Coronary artery (tissue), 2 donors: ENCODE measurements around the gene CPZ.
"Not testable (repeated sequence)": the region's sequence is repeated elsewhere in the genome, so short reads cannot be mapped to it uniquely, and the experiment has no call there.

ENCODE experiments used
- DNase-seq: peaks from one replicate; pipeline ENCODE4 v3.0.0-alpha.2; 2017; ENCODE audit warnings: low spot score
- H3K27ac ChIP-seq, 2 donors: fragments of 200-600 bp; sonication (generic); one replicate each; pipeline ENCODE4 v1.5.1; 2016 to 2019
- H3K4me3 ChIP-seq: fragments of 200-600 bp; sonication (generic); 2 replicates; pipeline ENCODE4 v1.5.1; 2016; ENCODE audit warnings: mild to moderate bottlenecking, moderate library complexity
- TF ChIP-seq, protein P1 (sequence below): fragments of 200-600 bp; sonication (generic); IDR thresholded peaks from one replicate; pipeline ENCODE4 v1.5.1; 2019; ENCODE audit warnings: antibody characterized with exemption

The CPZ gene

GRCh38 chr4:8617486-8618040 lies 25.0 kb downstream of the CPZ start:
- Histone ChIP-seq H3K4me3 (no peak overlapping the region), H3K27ac (no peak overlapping the region)
- DNase-seq = no peak
- TF ChIP-seq, protein P1, sequence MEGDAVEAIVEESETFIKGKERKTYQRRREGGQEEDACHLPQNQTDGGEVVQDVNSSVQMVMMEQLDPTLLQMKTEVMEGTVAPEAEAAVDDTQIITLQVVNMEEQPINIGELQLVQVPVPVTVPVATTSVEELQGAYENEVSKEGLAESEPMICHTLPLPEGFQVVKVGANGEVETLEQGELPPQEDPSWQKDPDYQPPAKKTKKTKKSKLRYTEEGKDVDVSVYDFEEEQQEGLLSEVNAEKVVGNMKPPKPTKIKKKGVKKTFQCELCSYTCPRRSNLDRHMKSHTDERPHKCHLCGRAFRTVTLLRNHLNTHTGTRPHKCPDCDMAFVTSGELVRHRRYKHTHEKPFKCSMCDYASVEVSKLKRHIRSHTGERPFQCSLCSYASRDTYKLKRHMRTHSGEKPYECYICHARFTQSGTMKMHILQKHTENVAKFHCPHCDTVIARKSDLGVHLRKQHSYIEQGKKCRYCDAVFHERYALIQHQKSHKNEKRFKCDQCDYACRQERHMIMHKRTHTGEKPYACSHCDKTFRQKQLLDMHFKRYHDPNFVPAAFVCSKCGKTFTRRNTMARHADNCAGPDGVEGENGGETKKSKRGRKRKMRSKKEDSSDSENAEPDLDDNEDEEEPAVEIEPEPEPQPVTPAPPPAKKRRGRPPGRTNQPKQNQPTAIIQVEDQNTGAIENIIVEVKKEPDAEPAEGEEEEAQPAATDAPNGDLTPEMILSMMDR = no peak

- Histone ChIP-seq H3K4me3 (no peak overlapping the region), H3K27ac (no peak overlapping the region)
- DNase-seq = no peak
- TF ChIP-seq, protein P1 = no peak
Observed at GRCh38 chr4:8618421-8618820, 25.9 kb downstream of the CPZ start.

GRCh38 chr4:8618961-8619720 lies 26.6 kb downstream of the CPZ start:
- no peak overlapping the region for H3K4me3 ChIP-seq
- TF ChIP-seq, protein P1 = no peak
- no peak overlapping the region for H3K27ac ChIP-seq
- DNase-seq = no peak

GRCh38 chr4:8621135-8621534 lies 28.6 kb downstream of the CPZ start:
- H3K4me3 ChIP-seq, DNase-seq, H3K27ac ChIP-seq: not testable (repeated sequence)

DNA sequence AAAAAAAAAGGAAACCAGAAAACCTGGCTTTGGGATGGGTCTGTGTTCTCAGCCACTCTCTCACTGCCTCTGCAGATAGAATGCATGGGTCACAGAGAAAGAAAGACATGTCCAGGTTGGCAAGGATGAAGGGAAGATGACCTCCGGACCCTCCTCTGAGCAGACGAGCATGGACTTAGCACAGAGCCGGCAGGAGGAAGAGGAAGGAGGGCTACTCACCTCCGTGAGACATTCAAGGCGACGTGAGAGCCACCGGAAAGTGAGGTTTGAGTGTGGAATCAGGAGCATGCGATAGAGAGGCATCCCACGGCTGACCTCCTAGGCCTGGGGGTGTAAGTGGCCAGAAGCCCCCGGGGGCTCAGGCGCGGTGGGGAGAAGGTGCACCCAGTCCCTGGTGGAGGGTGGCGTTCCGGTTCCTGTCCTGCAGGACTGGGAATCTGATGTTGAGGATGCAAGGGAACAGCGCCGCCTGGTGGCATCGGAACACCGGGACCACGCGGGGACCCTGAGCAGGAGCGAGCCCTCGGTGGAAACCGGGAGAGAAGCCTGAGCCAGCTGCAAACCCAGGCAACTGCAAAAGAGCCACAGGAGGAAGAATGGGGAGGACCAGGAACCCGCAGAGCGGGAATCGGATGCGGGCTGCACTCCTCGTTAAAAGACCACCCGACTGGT lies 32.2 kb downstream of the CPZ start:
- not testable (repeated sequence) for DNase-seq, H3K4me3 ChIP-seq, H3K27ac ChIP-seq

DNA sequence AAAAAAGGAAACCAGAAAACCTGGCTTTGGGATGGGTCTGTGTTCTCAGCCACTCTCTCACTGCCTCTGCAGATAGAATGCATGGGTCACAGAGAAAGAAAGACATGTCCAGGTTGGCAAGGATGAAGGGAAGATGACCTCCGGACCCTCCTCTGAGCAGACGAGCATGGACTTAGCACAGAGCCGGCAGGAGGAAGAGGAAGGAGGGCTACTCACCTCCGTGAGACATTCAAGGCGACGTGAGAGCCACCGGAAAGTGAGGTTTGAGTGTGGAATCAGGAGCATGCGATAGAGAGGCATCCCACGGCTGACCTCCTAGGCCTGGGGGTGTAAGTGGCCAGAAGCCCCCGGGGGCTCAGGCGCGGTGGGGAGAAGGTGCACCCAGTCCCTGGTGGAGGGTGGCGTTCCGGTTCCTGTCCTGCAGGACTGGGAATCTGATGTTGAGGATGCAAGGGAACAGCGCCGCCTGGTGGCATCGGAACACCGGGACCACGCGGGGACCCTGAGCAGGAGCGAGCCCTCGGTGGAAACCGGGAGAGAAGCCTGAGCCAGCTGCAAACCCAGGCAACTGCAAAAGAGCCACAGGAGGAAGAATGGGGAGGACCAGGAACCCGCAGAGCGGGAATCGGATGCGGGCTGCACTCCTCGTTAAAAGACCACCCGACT lies 37.8 kb downstream of the CPZ start:
- H3K27ac ChIP-seq, DNase-seq, H3K4me3 ChIP-seq: not testable (repeated sequence)

- H3K27ac ChIP-seq, DNase-seq, H3K4me3 ChIP-seq: not testable (repeated sequence)
Observed at GRCh38 chr4:8631896-8632295, 39.3 kb downstream of the CPZ start.

DNA sequence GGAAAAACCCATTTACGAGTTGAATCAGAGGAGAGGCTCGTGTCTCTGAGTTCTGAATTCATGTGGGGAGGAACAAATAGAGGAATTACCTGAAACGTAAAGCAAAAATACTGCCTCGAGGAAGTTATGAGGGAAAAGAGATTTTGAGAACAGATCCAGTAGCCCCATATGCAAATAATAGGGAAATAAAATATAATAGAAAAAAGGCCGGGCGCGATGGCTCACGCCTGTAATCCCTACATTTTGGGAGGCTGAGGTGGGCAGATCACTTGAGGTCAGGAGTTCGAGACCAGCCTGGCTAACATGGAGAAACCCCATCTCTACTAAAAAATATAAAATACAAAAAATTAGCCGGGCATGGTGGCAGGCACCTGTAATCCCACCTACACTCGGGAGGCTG lies 42.2 kb downstream of the CPZ start:
- H3K4me3 ChIP-seq, DNase-seq, H3K27ac ChIP-seq: not testable (repeated sequence)

DNA sequence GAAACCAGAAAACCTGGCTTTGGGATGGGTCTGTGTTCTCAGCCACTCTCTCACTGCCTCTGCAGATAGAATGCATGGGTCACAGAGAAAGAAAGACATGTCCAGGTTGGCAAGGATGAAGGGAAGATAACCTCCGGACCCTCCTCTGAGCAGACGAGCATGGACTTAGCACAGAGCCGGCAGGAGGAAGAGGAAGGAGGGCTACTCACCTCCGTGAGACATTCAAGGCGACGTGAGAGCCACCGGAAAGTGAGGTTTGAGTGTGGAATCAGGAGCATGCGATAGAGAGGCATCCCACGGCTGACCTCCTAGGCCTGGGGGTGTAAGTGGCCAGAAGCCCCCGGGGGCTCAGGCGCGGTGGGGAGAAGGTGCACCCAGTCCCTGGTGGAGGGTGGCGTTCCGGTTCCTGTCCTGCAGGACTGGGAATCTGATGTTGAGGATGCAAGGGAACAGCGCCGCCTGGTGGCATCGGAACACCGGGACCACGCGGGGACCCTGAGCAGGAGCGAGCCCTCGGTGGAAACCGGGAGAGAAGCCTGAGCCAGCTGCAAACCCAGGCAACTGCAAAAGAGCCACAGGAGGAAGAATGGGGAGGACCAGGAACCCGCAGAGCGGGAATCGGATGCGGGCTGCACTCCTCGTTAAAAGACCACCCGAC lies 43.5 kb downstream of the CPZ start:
- not testable (repeated sequence) for DNase-seq, H3K27ac ChIP-seq, H3K4me3 ChIP-seq
